Suppressor macrophage (primary cell): ENCODE measurements around the gene CDHR3.
"Not testable (repeated sequence)": the region's sequence is repeated elsewhere in the genome, so short reads cannot be mapped to it uniquely, and the experiment has no call there.

Experiments used
- DNase-seq, 4 experiments: peaks; one replicate each; pipeline ENCODE4 v3.0.0-alpha.2; 2020 to 2022

CDHR3 gene

DNA sequence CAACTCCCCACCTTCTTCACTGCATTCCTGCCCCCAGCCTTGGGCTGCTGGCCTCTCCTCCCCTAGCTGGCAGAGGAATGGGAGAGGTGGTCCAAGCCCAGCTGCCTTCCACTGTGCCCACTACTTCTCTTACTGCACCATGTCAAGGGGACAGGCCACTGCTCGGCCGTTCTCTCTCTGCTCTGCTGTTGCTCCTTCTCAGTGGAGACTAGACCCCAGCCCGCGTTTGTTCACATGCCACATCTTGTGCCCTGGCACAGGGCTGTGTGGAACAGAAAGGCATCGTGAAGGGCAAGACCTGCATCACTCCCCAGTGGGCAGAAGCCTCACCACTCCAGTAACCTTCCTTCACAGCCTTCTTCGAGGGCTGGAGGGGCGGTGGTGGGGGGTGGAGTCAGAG, 711 bp upstream of the CDHR3 start:
- no peak for DNase-seq

DNA sequence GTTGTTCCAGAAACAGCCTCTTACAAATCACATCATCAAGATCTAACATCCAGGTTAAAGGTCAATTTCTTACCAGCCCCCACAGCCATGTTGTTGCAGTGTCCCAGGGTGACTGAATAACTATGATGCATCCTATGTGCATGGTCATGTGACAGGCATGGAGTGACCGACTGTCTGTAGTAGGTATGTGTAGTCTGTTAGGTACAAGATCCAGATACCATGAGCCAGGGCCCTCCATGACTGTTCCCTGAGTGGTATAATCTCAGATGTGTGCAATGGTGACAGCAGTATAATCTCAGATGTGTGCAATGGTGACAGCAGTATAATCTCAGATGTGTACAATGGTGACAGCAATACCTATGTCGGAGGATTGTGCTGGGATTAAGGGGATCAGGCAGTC, 8.8 kb downstream of the CDHR3 start:
- DNase-seq: no peak

DNA sequence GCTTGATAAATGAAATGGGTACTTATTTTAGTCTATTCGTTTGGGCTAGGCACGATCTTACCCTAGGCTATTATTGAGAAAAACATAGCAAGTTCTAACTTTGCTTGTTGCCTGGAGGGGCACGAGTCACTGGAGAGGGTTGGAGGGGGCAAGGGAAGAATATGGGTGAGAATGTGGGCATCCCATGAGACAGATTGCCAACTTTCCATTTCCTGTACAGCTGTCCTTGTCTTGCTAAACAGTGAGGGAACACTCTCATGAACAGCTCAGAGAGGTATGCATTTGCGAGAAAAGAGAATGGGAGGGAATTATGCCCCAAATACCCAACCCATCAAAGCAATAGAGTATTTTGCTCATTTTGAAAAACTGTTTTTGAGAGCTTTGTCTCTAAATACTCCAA, 9.2 kb downstream of the CDHR3 start:
- DNase-seq: no peak

DNA sequence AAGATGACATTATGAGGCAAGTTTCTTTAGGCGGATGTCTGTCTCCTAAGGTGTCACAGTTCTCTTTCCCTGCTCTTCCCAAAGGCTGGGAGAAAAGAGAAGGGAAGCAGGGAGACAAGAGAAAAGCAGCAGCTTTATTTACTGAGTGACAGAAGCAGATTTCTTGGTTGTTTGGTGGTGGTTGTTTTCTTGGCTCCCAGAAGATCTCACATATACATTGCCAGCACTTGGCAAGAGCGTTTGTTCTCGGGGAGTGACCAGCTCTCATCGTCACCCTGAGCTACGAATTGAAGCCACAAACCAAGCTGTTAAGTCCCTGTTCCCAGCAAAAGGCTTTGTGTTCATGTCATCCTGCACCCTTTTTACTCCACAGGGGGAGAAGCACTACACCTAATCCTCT, 11.4 kb downstream of the CDHR3 start:
- DNase-seq: no peak

DNA sequence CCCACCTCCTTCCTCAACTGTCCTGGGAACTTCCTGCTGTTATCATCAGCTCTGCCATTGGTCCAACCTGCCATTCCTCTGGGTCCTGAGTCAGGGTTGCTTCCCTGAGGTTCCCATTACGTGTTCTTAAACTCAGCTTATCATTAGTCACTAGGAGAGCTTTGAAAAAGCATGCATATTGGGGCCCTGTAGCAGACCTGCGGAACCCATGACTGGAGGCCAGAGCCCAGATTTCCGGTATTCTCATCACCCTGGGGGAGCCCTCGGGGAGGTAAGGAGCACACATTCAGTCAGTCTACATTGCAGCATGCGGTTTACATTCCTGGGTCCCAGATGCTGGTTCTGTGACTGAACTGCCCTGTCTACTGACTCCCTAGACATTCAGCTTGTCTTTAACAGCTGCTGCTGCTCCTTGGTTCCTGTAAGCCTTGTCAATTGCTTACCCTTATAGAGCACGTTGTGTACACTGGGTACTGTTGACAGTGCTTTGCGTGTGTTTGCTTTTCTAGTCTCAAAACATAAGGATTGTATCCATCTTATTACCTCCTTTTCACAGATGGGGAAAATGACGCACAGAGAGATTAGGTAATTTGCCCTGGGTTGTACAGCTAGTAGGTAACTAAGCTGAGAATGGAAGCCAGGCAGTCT, 12.8 kb downstream of the CDHR3 start:
- no peak for DNase-seq

DNA sequence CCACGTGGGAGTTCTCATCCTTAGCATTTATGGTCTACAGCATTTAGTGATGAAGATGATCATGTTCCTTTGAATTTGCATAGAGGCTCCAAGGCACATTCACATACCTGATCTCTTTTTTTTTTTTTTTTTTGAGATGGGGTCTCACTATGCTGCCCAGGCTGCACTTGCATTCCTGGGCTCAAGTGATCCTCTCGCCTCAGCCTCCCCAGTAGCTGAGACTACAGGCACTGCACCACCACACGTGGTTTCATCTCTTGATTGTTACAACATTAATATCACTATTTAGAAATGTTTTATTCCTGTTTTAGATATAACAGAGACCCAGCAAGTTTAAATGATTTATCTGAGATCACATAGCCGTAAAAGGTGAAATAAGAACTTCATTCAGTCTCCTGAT, 13.8 kb downstream of the CDHR3 start:
- DNase-seq: no peak

DNA sequence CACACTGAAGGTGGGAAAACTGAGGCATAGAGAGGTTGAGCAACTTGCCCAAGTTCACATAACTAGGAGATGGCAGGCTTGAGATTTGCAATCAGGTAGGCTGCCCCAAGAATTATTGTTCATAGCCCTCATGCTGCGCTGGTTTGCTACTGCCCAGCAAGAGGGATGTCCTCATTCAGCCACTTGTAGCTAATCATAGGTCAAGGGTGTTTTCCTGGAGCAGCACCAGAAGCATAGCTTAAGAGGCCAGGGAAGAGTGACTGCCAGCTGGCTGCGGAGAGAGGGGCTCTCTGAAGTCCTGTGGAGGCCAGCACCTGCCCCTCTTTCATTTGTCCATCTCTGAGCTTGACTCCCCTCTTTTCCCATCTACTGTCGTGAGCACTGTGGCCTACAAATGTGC, 15.0 kb downstream of the CDHR3 start:
- no peak for DNase-seq

DNA sequence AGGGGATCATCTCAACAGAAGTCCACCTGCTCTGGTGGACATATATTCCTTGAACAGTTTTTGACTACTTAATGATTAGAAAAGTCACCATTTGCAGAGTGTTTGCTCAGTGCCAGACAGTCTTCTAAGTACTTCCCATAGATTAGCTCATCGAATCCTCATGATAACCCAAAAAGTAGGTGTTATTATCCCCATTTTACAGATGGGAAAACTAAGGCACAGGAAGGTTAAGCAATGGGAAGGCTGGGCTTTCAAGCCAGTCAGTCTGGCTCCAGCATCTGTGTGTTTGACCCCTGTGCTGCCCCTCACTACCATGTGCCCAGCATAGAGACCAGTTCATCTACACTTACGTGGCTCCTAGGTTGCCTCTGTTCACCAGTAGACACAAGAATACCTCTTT, 15.9 kb downstream of the CDHR3 start:
- DNase-seq: no peak

DNA sequence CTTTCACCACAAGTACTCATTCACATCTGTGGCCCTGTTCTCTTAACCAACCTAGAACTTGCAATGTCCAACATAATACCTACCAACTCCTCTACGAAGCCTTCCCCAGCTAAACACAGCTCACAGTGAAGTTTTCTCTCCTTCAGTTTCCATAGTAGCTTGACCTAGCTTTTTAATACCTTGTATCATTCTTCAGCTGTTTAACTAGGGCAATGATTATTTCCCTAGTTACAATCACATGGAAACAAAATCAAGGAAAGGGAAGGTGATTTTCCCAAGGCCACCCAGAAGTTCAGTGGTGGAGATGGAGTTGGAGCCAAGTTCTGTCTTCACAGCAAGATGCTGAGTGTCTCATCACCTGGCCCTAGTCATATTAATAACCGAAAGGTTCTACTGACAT, 16.3 kb downstream of the CDHR3 start:
- DNase-seq: no peak

DNA sequence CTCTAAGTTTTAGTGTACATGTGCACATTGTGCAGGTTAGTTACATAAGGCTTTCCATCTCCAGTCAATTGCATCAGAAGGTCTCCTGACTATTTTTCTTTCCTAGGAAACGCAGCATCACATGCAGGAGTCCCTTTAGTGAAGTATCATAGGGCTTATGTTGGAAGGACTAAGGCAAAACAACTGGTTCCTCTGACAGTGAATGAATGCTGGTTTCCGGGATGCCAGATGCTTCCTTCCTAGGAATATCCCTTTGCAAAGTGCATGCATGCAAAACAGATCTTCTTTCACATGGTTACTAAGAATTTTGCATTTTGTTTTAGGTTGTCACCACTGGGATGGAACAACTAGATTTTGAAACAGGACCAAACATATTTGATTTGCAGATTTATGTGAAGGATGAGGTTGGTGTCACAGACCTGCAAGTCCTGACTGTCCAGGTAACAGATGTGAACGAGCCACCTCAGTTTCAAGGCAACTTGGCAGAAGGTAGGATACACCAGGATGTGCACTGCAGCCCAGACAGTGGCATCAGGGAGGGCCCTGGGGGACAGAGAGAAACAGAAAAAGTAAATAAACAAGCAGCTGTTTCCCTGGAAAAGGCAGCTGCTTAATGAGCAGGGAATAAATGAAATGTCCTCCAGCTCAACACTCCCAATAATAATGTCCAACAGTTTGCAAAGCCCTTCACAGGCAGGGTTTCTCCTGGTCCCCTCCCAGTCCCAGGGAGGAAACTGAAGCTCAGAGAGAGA, 17.8 kb downstream of the CDHR3 start:
- DNase-seq: no peak

DNA sequence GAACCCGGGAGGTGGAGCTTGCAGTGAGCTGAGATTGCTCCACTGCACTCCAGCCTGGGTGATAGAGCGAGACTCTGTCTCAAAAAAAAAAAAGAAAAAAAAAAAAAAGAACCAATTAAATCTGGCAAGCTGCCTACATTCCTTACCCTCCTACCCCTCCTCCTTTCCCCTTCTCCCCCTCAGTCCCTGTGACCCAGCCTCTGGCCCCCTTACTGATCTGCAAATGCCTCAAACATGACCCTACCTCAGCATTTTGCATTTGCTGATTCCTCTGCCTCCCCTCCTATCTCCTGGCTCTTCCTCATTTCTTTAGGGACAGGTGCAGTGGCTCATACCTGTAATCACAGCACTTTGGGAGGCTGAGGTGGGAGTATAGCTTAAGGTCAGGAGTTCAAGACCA, 19.3 kb downstream of the CDHR3 start:
- DNase-seq: no peak

DNA sequence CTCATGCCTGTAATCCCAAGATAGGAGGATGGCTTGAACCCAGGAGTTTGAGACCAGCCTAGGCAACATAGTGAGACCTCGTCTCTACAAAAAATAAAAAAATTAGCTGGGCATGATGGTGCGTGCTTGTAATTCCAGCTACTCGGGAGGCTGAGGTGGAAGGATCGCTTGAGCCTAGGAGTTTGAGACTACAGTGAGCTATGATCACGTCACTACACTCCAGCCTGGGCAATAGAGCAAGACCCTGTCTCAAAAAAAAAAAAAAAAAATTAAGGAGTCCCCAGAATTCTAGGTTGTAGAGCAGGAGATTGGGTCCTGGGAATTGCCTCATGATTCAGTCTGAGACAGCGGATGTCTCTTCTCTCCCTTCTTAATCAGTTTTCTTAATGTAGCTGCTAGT, 21.7 kb downstream of the CDHR3 start:
- not testable (repeated sequence) for DNase-seq

DNA sequence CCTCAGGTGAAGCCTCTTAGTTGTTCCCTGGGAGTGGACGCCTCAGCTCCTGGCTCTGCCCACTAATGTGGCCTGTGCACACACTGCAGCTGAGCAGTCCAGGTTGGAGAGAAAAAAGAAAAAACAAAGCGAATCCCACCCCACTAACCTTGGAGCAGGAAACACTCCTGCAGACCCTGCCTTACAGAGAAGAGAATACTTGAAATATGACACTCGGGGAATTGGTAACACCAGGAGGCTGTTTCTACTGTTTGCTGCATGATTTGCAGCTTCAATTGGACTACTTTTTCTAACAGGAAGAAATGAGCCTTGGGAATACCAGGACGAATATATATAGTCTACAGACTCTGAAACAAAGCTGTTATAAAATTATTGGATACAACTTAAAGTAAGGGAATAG, 22.2 kb downstream of the CDHR3 start:
- DNase-seq: no peak

DNA sequence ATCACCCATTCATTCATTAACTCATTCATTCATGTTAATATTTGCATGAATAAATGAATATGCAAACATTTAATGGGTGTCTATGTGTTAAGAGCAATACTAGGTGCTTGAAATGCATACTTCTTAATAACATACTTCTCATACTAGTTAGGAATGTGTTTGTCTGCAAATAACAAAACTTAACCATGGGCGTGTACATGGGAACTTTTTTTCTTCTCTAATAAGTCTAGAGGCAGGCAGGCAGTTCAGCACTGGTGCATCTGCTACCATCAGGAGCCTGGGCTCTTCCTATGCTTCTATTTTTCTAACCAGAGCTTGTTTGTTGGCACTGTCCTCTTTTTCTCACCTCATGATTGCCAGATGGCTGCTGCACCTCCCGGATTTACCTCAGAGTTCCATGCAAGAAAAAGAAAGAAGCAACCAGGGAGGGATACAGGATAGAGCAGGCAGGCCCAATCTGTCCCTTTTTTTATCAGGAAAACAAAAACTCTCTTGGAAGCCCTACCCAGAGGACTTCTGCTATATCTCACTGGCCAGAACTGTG, 22.7 kb downstream of the CDHR3 start:
- DNase-seq: no peak

DNA sequence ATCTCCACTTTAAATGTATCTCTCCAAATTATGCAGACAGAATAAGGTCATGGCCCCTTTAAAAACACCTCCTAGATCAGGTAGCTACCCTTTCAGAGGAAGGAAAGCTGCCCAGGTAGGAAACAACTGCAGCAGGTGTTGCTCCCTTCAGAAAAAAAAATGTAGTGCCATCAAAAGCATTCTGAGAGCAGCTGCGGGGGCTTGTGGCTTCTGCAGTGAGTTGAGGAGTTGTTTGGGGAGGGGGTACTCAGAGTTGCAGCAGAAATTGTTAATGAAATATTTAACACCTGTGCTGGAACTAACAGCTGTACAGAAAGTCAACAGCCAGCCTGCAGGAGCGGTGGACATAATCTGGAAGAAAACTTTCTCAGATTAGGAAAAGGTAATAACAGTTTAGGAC, 24.0 kb downstream of the CDHR3 start:
- DNase-seq: no peak

DNA sequence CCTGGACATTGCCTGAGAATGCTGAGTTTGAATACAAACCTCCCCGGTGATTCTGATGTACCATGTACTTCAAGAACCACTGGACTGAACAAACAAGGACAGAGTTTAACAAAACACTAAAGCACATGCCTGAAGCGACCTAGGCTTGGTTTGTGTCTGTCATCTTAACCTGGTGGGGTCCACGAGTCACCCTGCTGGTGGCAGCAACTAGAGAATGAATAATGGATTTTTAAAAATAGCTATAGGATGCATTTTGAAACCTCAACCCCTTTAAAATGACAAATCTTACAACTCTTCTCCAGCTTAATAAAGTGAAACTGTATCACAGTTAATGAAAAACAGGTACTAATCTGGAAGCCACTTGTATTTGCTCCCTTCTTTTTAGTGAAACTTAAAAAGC, 25.2 kb downstream of the CDHR3 start:
- no peak for DNase-seq

DNA sequence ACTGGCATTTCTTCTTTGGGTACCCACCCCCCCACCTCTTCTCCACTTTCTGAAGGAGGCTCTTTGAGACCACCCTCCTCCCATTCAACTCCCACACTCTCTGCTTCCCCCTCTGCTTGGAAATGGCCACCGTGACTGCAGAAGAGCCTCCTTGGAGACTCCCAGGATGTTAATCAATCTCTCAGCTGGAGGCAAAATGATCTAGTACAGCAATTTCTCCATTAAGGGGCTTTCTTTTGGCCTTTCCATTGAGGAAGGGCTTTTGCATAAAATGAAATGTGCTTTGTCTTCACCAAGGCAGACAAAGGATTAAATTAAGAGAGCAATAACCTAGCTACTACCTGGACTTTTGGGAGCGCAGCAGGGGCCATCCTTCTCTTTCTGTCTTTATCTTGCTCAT, 26.1 kb downstream of the CDHR3 start:
- DNase-seq: no peak

DNA sequence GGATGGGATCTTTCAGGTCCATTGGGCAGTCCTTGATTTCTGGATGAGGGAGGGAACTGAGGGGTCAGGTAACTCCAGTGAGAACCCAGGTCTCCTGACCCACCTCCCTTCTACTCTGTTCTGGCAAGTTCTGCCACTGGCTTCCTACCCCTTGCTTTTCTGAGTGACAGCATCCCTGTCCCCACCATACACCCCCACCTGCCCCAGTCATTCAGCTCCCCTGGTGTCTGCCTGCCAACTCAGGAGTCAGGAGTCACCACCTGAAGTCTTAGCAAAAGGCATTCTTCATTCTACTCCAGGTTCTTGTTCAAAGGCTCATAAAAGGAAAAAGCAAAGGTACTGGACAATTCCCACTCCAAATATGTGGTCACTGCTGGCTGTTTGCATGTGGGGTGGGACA, 26.6 kb downstream of the CDHR3 start:
- no peak for DNase-seq

DNA sequence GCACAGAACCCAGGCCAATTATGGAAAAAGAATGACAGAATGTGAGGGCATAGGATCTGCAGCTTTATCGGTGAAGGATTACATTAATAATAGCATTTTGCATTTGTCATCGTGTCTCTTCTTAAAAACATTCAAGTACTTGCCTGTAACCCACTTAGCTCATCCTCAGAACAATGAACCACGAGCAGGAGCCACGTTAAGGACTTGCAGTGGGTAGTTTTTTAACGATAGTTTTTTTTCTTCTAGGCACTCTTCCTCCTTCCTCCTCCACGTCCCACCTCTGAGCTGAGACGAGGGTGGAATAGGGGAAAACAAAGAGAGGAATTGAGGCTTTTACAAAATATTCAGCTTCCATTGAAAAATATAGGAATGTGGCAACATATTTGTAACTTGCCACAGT, 27.1 kb downstream of the CDHR3 start:
- DNase-seq: no peak

DNA sequence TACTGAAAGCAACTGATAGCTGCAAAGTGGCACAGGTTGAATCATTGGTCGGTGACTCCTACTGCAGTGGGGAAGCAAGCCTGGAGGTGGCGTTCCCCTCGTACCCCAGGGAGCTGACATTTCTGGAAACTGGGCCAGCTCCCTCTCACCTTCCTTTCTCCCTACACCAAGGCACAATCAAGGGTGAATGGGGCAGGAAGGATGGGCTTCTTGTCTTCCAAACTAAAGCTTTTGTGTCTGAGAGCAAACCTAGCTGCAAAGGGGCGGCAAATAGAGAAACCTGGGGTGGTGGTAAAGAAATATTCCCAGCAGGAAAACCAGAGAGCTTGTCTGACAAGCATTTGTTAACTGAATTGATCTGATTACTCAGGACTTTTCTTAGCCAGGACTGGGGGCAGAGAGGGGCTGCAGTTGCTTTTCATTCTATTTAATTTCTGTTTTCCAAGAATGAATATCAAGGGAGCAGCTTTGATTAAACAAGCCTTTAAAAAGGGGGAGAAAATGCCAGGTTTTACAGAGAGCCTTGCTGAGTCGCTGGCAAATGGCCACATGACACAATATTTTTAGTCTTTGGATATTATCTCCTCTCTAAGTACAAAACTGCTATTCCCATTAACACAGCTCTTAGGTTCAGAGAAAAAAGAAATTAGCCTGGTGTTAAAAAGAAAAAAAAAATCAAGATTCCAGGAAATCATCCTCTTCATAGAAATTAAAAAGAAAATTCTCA, 27.8 kb downstream of the CDHR3 start:
- no peak for DNase-seq

DNA sequence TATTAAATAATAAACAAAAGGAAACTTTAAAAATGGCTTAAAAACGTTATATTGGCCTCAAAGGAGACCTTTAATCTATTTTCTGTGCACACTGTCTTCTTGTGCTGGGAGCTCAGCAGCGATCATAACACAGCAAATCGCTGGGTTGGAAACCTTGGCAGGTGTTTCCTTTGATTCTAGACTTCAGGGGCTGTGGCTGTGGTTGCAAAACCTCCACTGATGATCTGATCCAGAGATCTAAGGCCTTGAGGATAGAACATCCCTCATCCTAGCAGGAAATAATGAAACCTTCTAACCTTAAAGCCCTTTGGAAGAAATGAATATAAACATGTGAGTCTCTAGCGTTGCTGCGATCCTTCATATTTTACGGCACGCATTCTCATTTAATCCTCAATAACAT, 29.8 kb downstream of the CDHR3 start:
- DNase-seq: no peak

DNA sequence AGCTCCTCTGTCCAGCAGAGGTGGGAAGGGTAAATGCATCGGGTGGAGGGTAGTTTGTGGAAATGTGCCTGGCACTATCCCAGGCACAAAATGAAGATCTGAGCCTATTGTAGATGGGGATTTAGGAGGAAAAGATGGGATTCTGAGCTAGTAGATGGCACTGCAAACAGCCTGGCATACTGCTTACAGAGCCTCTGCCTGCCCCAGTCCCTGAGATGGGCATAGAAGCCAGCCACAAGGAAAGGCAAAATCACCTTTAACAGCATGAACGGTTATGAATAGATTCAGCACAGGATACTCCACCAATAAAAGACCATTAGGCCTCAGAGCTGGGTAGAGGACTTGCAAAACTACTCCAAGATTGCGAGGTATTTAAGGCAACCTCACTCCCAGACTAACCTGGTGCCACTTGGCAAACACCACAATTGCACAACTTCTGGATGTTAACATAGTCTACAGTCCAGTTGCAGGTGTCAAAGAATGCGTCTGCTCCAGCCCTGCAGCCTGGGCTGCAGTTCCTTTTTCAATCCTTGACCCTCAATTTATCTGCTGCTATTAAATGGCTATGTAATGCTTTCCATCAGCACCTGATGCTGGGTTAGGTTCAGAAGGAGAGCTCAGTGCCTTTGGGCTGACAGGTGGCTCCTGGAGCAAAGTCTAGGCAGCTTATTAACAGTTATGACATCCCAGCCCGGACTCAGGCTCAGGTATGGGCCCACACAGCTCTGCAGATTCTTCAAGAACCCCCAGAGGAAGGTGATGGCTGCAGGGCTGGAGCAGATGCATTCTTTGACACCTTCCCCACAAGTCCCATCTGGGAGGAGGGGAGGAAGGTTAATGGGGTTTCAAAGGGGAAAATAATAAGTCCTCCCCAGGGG, 34.0 kb downstream of the CDHR3 start:
- DNase-seq: no peak

DNA sequence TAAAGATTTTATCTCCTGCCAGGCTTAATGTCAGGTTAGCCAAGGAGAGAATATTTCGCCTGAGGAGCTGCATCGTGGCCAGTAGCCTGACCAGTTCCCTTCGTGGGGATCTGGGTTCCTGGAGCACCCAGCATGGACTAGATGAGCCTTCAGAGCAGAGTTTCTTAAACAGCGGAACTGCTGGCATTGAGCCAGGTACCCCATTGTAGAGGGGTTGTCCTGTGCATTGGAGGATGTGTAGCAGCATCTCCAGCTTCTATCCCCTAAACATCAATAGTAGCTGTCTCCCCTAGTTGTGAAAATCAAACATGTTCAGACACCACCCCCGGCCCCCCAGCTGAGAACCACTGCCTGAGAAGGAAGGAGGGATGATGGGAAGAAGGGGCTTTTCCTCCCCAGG, 36.2 kb downstream of the CDHR3 start:
- DNase-seq: no peak
